GM12878 (cell line): ENCODE results near the gene MRNIP. TPM values are rescaled to one million over a fixed set of nuclear protein-coding genes. Genes with fewer than 3 reads are reported as not detected.

ENCODE experiments used
- ATAC-seq: fragments of 200-7000 bp; cut with Tn5 transposase; 3 replicates; pipeline ENCODE4 v1.9.1; 2020; ENCODE audit warnings: mild to moderate bottlenecking, moderate library complexity
- BruUV-seq: library from RNA; stranded (reverse); fragments of 400-500 nt; replicated peaks from 2 replicates; lab custom pipeline; 2021; lab: Mats Ljungman, UMichigan
- CTCF ChIA-PET: fragments of 300-600 bp; sonication (Branson Sonifier 250); formaldehyde crosslinking; extraction: SDS; loops from one replicate; lab custom pipeline; 2021; ENCODE audit warnings: inconsistent platforms; lab: Yijun Ruan, JAX
- POLR2A ChIA-PET: fragments of 350-600 bp; formaldehyde crosslinking; extraction: SDS; loops from one replicate; lab custom pipeline; 2021; ENCODE audit warnings: inconsistent platforms; lab: Charles Lee
- RAD21 ChIA-PET: fragments of 300-600 bp; sonication (Branson Sonifier 250); formaldehyde crosslinking; loops from one replicate; lab custom pipeline; 2023; ENCODE audit warnings: antibody characterized with exemption; ENCODE audit not compliant: unreplicated experiment; lab: Charles Lee
- SMC1A ChIA-PET: fragments of 300-600 bp; sonication (Branson Sonifier 250); formaldehyde crosslinking; loops from one replicate; lab custom pipeline; 2023; ENCODE audit not compliant: unreplicated experiment, uncharacterized antibody; lab: Charles Lee
- DNase-seq: peaks from one replicate; pipeline ENCODE4 v3.0.0-alpha.2; 2011; ENCODE audit warnings: low read depth, low spot score
- FAIRE-seq: peaks from 3 replicates; lab custom pipeline; 2011; peaks lifted over from hg19 to GRCh38; lab: Jason Lieb, UNC
- H2AFZ ChIP-seq: 2 replicates; pipeline ENCODE4 v1.6.0; 2011; ENCODE audit warnings: low read depth, low read length, control low read depth; ENCODE audit not compliant: control insufficient read depth
- H3K27ac ChIP-seq: 2 replicates; pipeline ENCODE4 v1.5.1; 2011; ENCODE audit warnings: control low read depth; ENCODE audit not compliant: control insufficient read depth, insufficient read depth
- H3K27me3 ChIP-seq, 2 experiments: replicated peaks in 1 of 2; 2 replicates each; pipeline versions ENCODE4 v1.6.0 to v1.6.1; 2011; ENCODE audit warnings: low read length in 1 of 2; ENCODE audit not compliant: control insufficient read depth in 2 of 2, insufficient read depth in 2 of 2
- H3K36me3 ChIP-seq, 2 experiments: 2 replicates each; pipeline ENCODE4 v1.5.1; 2011; ENCODE audit warnings: low read length in 1 of 2; ENCODE audit not compliant: control insufficient read depth in 2 of 2, insufficient read depth in 2 of 2
- H3K4me1 ChIP-seq: 2 replicates; pipeline ENCODE4 v1.6.1; 2011; ENCODE audit warnings: mild to moderate bottlenecking, low read length, moderate library complexity, mixed read lengths; ENCODE audit not compliant: control insufficient read depth, insufficient read depth
- H3K4me2 ChIP-seq: 2 replicates; pipeline ENCODE4 v1.6.0; 2011; ENCODE audit warnings: control low read depth; ENCODE audit not compliant: control insufficient read depth, insufficient read depth
- H3K4me3 ChIP-seq: fragments of 200-600 bp; sonication (generic); 2 replicates; pipeline ENCODE4 v1.5.1; 2016
- H3K79me2 ChIP-seq: 2 replicates; pipeline ENCODE4 v1.6.0; 2011; ENCODE audit warnings: low read length; ENCODE audit not compliant: control insufficient read depth, insufficient read depth
- H3K9ac ChIP-seq: 2 replicates; pipeline ENCODE4 v1.8.0; 2011; ENCODE audit warnings: low read length, control low read depth, mixed read lengths; ENCODE audit not compliant: control insufficient read depth, insufficient read depth
- H3K9me3 ChIP-seq: replicated peaks from 3 replicates; pipeline ENCODE4 v1.5.1; 2011; ENCODE audit warnings: mild to moderate bottlenecking, low read length; ENCODE audit not compliant: control insufficient read depth, insufficient read depth
- H4K20me1 ChIP-seq: 2 replicates; pipeline ENCODE4 v1.6.0; 2011; ENCODE audit not compliant: control insufficient read depth, insufficient read depth
- BCL11A ChIP-seq: IDR thresholded peaks from 2 replicates; pipeline ENCODE4 v1.6.1; 2011; ENCODE audit warnings: low read depth, low read length
- CTCF ChIP-seq, 3 experiments: IDR thresholded peaks in 2 of 3; conservative IDR thresholded peaks in 1 of 3; 2 replicates each; pipeline ENCODE4 v1.5.1; 2011; ENCODE audit warnings: low read depth in 3 of 3, low read length in 3 of 3, mild to moderate bottlenecking in 3 of 3, control low read depth in 2 of 3, moderate library complexity in 2 of 3, inconsistent platforms in 1 of 3, mixed read lengths in 1 of 3; ENCODE audit not compliant: control insufficient read depth in 2 of 3, insufficient read depth in 1 of 3; ENCODE audit errors: extremely low read depth in 1 of 3
- MXI1 ChIP-seq: fragments of 150-350 bp; IDR thresholded peaks from 2 replicates; pipeline ENCODE4 v1.6.1; 2011; ENCODE audit warnings: low read depth, mild to moderate bottlenecking, inconsistent platforms, low read length, improper control_type of control experiment
- NFYA ChIP-seq: IDR thresholded peaks from 2 replicates; pipeline ENCODE4 v1.6.1; 2011; ENCODE audit warnings: low read depth, mild to moderate bottlenecking, low read length, improper control_type of control experiment, borderline replicate concordance
- POLR2A ChIP-seq: IDR thresholded peaks from 2 replicates; pipeline ENCODE4 v1.6.1; 2011; ENCODE audit warnings: low read depth, mild to moderate bottlenecking, low read length
- POLR2AphosphoS5 ChIP-seq: IDR thresholded peaks from 2 replicates; pipeline ENCODE4 v1.6.1; 2011; ENCODE audit warnings: mild to moderate bottlenecking, low read length, inconsistent platforms
- WGBS: methylation state at CpG from one replicate; pipeline ENCODE4 v1.1.6; 2016; ENCODE audit warnings: low lambda C conversion rate; ENCODE audit not compliant: insufficient replicate concordance, insufficient coverage; ENCODE audit errors: missing lambda C conversion rate; 5-methylcytosine and 5-hydroxymethylcytosine counted together
- in situ Hi-C: fragments of 300-500 bp; cut with MboI; formaldehyde crosslinking; loops from 9 replicates; pipeline ENCODE4 v1.14.3; 2018; ENCODE audit warnings: mixed read lengths
- intact Hi-C: fragments of 100-400 bp; cut with micrococcal nuclease; formaldehyde crosslinking; loops from one replicate; pipeline ENCODE4 v1.14.2; 2022; ENCODE audit not compliant: unreplicated experiment
- polyA plus RNA-seq, 11 experiments: library from polyadenylated mRNA; depleted of rRNA in 4 of 11; unstranded in 6 of 11; stranded (reverse) in 5 of 11; fragments of >200 nt; fragmentation: Nextera tagmentation in 4 of 11; fragmentation: Illumina TruSeq in 1 of 11; extraction: Ambion mirVana in 4 of 11; extraction: Trizol in 1 of 11; gene quantifications; 1 replicate in 1 of 11; 2 replicates in 10 of 11; pipeline versions ENCODE4 v1.2.1 to v1.2.3, GENCODE V29; 2011 to 2016; ENCODE audit warnings: inconsistent platforms in 2 of 11, missing spikeins in 2 of 11, low read depth in 1 of 11
- total RNA-seq, 4 experiments: library from RNA; depleted of rRNA in 3 of 4; stranded (reverse); fragments of >200 nt in 3 of 4; fragmentation: Illumina TruSeq in 1 of 4; extraction: Trizol in 1 of 4; gene quantifications; 2 replicates each; pipeline versions ENCODE4 v1.2.1 to v1.2.3, GENCODE V29; 2013 to 2021

MRNIP gene
- total and polyA plus RNA-seq, 10 of the 15 experiments (the other 5 are each of a cell fraction or from before 2014, with no cell fraction given): 2.4 to 30.4 (median 13.1) TPM

- no peak for ATAC-seq
- ChIA-PET RAD21 (no interaction called here), POLR2A (interaction anchor here (1.3 kb wide), 1 partner anchor 17 kb away, joined by 3 read pairs; no protein-coding TSS in a partner anchor), SMC1A (no interaction called here), CTCF (interaction anchor here (0.6 to 1.1 kb wide), 2 partner anchors 146 to 348 kb away, joined by 3 read pairs; no protein-coding TSS in a partner anchor)
- H3K79me2 ChIP-seq: peaks cover 2% of the 10 kb centered on the region; the same call in 1 of the 2 replicates
- H3K4me2 ChIP-seq: no peak overlapping the region
- H3K9me3 ChIP-seq: no peaks in the 10 kb centered on the region
- no peaks in the 10 kb centered on the region for H3K27me3 ChIP-seq
- WGBS: 95% methylated on average over 3 of the region's 3 CpGs
- in situ Hi-C loops (no loop called here), intact Hi-C loops (no loop called here)
- no peak overlapping the region for H3K9ac ChIP-seq
- H3K36me3 ChIP-seq: peaks cover 30 to 47% of the 10 kb centered on the region in 2 experiments
- no peak overlapping the region for H3K4me3 ChIP-seq
- peaks cover 6% of the 10 kb centered on the region for H4K20me1 ChIP-seq
- TSS peak; percentile 26 for BruUV-seq
- H3K27ac ChIP-seq: no peak overlapping the region
- DNase-seq: no peak
- no peaks in the 10 kb centered on the region for H3K4me1 ChIP-seq
- no peak overlapping the region for H2AFZ ChIP-seq
- no peak for FAIRE-seq
- TF ChIP-seq POLR2A (peak; percentile 38; the same call in 1 of the 2 replicates), BCL11A (no peak), POLR2AphosphoS5 (peak; percentile 43; the same call in 1 of the 2 replicates)
Observed at GRCh38 chr5:179828756-179829421, 29.7 kb downstream of the MRNIP start.

GRCh38 chr5:179827680-179828079 is 30.9 kb downstream of the MRNIP start:
- in situ Hi-C loops (no loop called here), intact Hi-C loops (no loop called here)
- H2AFZ ChIP-seq: no peak overlapping the region
- peak; percentile 55 for ATAC-seq
- no peak for FAIRE-seq
- no peak overlapping the region for H3K4me2 ChIP-seq
- 68% methylated on average over 9 of the region's 9 CpGs for WGBS
- POLR2A ChIA-PET: interaction anchor here (1.1 kb wide), 2 partner anchors 9 to 28 kb away, joined by 4 to 6 read pairs; no protein-coding TSS in a partner anchor
- no peak for DNase-seq
- peaks cover 26 to 43% of the 10 kb centered on the region in 2 experiments for H3K36me3 ChIP-seq
- CTCF ChIA-PET: no interaction called here
- H3K27ac ChIP-seq: no peak overlapping the region
- SMC1A ChIA-PET: interaction anchor here (0.6 to 0.9 kb wide), 2 partner anchors 9 to 31 kb away, joined by 3 read pairs; no protein-coding TSS in a partner anchor
- peaks cover 8% of the 10 kb centered on the region for H4K20me1 ChIP-seq
- H3K9me3 ChIP-seq: no peaks in the 10 kb centered on the region
- H3K9ac ChIP-seq: no peak overlapping the region
- H3K4me1 ChIP-seq: 0 out of 2 replicates have a peak, but pooled peaks cover 2% of the 10 kb centered on the region
- H3K27me3 ChIP-seq: no peaks in the 10 kb centered on the region
- H3K4me3 ChIP-seq: no peak overlapping the region
- RAD21 ChIA-PET: no interaction called here
- H3K79me2 ChIP-seq: peaks cover 6% of the 10 kb centered on the region
- no TSS peak for BruUV-seq
- peak in 1 of 3 experiments; percentile 14; a peak in 2 of 6 replicates for TF ChIP-seq CTCF (IDR thresholded peaks at IDR 0.05 in 2 of 3, conservative IDR thresholded peaks at IDR 0.05 in 1 of 3; ENCODE audit: control insufficient read depth in 2 of 3, extremely low read depth in 1 of 3, insufficient read depth in 1 of 3, low read depth in 3 of 3, low read length in 3 of 3)
- TF ChIP-seq MXI1: no peak
- TF ChIP-seq POLR2AphosphoS5: peak; percentile 43
- no peak for TF ChIP-seq NFYA
- TF ChIP-seq POLR2A: peak; percentile 52; the same call in 1 of the 2 replicates
